ENCODE measurements around the gene TNFRSF25.

DNA sequence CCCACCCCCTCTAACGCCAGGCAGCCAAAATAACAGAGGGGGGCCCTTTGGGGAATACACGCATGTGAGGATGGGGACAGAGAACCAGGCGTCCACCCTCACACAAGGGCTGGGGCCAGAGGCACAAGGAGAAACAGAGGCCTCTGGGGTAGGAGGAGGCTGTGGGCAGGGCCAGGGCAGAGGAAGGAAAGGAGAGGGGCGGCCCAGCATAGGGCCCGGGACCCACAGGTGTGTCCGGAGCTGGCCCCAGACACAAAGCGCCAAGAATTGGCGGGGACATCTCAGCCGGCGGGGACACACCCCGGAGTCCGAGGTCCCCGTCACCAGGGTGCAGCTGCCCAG lies 18.8 kb upstream of the TNFRSF25 start:
- TF ChIP-seq POLR2A (IDR thresholded peaks at IDR 0.05) = no peak
- TF ChIP-seq, protein P1, sequence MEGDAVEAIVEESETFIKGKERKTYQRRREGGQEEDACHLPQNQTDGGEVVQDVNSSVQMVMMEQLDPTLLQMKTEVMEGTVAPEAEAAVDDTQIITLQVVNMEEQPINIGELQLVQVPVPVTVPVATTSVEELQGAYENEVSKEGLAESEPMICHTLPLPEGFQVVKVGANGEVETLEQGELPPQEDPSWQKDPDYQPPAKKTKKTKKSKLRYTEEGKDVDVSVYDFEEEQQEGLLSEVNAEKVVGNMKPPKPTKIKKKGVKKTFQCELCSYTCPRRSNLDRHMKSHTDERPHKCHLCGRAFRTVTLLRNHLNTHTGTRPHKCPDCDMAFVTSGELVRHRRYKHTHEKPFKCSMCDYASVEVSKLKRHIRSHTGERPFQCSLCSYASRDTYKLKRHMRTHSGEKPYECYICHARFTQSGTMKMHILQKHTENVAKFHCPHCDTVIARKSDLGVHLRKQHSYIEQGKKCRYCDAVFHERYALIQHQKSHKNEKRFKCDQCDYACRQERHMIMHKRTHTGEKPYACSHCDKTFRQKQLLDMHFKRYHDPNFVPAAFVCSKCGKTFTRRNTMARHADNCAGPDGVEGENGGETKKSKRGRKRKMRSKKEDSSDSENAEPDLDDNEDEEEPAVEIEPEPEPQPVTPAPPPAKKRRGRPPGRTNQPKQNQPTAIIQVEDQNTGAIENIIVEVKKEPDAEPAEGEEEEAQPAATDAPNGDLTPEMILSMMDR (IDR thresholded peaks at IDR 0.05) = no peak
